Heart right ventricle (tissue), 16 donors: ENCODE data around the gene COX4I1. TPM values are rescaled to one million over a fixed set of nuclear protein-coding genes. Genes with fewer than 3 reads are reported as not detected.

Experiments
- ATAC-seq, 8 donors: fragments of 200-7000 bp; cut with Tn5 transposase; one replicate each; pipeline ENCODE4 v1.9.1; 2020; ENCODE audit warnings: mild to moderate bottlenecking in 8 of 8, moderate library complexity in 8 of 8, moderate number of reproducible peaks in 1 of 8
- DNase-seq, 2 donors: peaks; one replicate each; pipeline ENCODE4 v3.0.0-alpha.2; 2020
- H3K27ac ChIP-seq, 10 donors: fragments of 200-600 bp; sonication (generic) in 2 of 10; one replicate each; pipeline versions ENCODE4 v1.5.0 to v1.8.0; 2020 to 2022; ENCODE audit warnings: mild to moderate bottlenecking in 3 of 10
- H3K27me3 ChIP-seq, 7 donors: fragments of 200-600 bp; one replicate each; pipeline ENCODE4 v1.8.0; 2021 to 2022; ENCODE audit warnings: mild to moderate bottlenecking in 2 of 7
- H3K36me3 ChIP-seq, 9 donors: fragments of 200-600 bp; sonication (generic) in 1 of 9; one replicate each; pipeline versions ENCODE4 v1.5.0 to v1.8.0; 2020 to 2022; ENCODE audit warnings: mild to moderate bottlenecking in 2 of 9
- H3K4me1 ChIP-seq, 9 donors: fragments of 200-600 bp; sonication (generic) in 1 of 9; one replicate each; pipeline versions ENCODE4 v1.5.0 to v1.8.0; 2020 to 2022; ENCODE audit warnings: mild to moderate bottlenecking in 4 of 9
- H3K4me3 ChIP-seq, 10 donors: fragments of 200-600 bp; sonication (generic) in 2 of 10; one replicate each; pipeline versions ENCODE4 v1.5.0 to v1.8.0; 2020 to 2022; ENCODE audit warnings: mild to moderate bottlenecking in 7 of 10, moderate library complexity in 2 of 10
- H3K9me3 ChIP-seq, 11 donors: fragments of 200-600 bp in 10 of 11; sonication (generic) in 2 of 11; one replicate each; pipeline versions ENCODE4 v1.5.0 to v1.8.0; 2013 to 2022; ENCODE audit warnings: mild to moderate bottlenecking in 2 of 11, control low read depth in 1 of 11, moderate library complexity in 1 of 11
- WGBS, 2 donors: extraction: QIAGEN DNeasy Blood & Tissue Kit; methylation state at CpG; one replicate each; pipeline ENCODE4 v1.1.7; 2013; ENCODE audit warnings: inconsistent platforms in 1 of 2; 5-methylcytosine and 5-hydroxymethylcytosine counted together
- intact Hi-C, 10 donors: fragments of 100-400 bp; cut with DNase I; formaldehyde crosslinking; loops; one replicate each; pipeline versions ENCODE4 v1.11.1 to v1.14.2; 2022
- polyA plus RNA-seq, 2 donors: library from polyadenylated mRNA; stranded (reverse); fragments of 200-250 nt; gene quantifications; one replicate each; pipeline ENCODE4 v1.2.3, GENCODE V29; 2013
- total RNA-seq, 10 donors: library from RNA; stranded (reverse); fragmentation: NEBNext Ultra II Directional in 3 of 10; extraction: Animal tissue kit (Norgen Biotek cat#: 25700) in 3 of 10; gene quantifications; one replicate each; pipeline versions ENCODE4 v1.2.1 to v1.2.4, GENCODE V29; 2021 to 2023
- TF ChIP-seq, protein P1 (sequence below), 9 donors: fragments of 200-600 bp; sonication (generic) in 2 of 9; IDR thresholded peaks; one replicate each; pipeline versions ENCODE4 v1.5.0 to v1.8.0; 2021 to 2022; ENCODE audit warnings: antibody characterized with exemption in 9 of 9, mild to moderate bottlenecking in 5 of 9, moderate library complexity in 1 of 9
- donor health status: Arrhythmogenic right ventricular cardiomyopathy.
- donor health status: ischemic (EF 13 %, LVEDD 7.1; RV severe dilation, severe dysfunction).
- donor health status: healthy with polysubstance abuse.
- donor health status: DM: no; HTN: yes; CAD: no.
- donor health status: DM: no; HTN: no; CAD: no.
- donor health status: ischemic (EF 25% LVEDD 6.9; RV normal size, moderate dysfunction).
- donor health status: ischemic (EF 25% LVEDD 5.7; RV mildly dilated, moderate dysfunction).
- donor health status: healthy.
- donor health status: DM: yes; HTN: yes; CAD: no.
- donor health status: Ischemic cardiomyopathy.
- donor health status: ischemic (EF 35%, LVEDD 5.7; RV mildly dilated, moderate dysfunction).
- donor health status: nonischemic (EF 11% LVEDD 7.7; RV severe dilation, severe dysfunction).
- donor health status: DM: yes; HTN: yes; CAD: no.
- donor health status: PGD.
- donor health status: ischemic (EF 29% LVEDD 5.4; RV normal size, mild dysfunction).
- donor health status: nonischemic (EF 23%, LVEDD 6.1; RV moderate dilation, normal function).

The COX4I1 gene
- total and polyA plus RNA-seq, 12 donors: 1,221 to 4,942 (median 1,955) TPM

- Histone ChIP-seq H3K4me1 (peaks cover 0 to 11% (median 0%) of the 10 kb centered on the region in 9 donors), H3K9me3 (no peaks in the 10 kb centered on the region), H3K27me3 (peaks cover 0 to 50% (median 28%) of the 10 kb centered on the region in 7 donors), H3K27ac (no peak overlapping the region), H3K36me3 (no peaks in the 10 kb centered on the region), H3K4me3 (no peak overlapping the region)
- ATAC-seq (peak in 7 of 8 donors; percentile 54 to 66 (median 62)), DNase-seq (peak; percentile 77 to 81)
- intact Hi-C loops: loop anchor here in 2 of 10 donors (1.0 to 10.0 kb wide), 2 partner anchors 197 to 696 kb away; partner anchors contain the start of gene FOXF1 (in 1 of the 2)
- TF ChIP-seq, protein P1, sequence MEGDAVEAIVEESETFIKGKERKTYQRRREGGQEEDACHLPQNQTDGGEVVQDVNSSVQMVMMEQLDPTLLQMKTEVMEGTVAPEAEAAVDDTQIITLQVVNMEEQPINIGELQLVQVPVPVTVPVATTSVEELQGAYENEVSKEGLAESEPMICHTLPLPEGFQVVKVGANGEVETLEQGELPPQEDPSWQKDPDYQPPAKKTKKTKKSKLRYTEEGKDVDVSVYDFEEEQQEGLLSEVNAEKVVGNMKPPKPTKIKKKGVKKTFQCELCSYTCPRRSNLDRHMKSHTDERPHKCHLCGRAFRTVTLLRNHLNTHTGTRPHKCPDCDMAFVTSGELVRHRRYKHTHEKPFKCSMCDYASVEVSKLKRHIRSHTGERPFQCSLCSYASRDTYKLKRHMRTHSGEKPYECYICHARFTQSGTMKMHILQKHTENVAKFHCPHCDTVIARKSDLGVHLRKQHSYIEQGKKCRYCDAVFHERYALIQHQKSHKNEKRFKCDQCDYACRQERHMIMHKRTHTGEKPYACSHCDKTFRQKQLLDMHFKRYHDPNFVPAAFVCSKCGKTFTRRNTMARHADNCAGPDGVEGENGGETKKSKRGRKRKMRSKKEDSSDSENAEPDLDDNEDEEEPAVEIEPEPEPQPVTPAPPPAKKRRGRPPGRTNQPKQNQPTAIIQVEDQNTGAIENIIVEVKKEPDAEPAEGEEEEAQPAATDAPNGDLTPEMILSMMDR (IDR thresholded peaks at IDR 0.05): peak; percentile 48 to 80 (median 71)
- WGBS, 2 donors: 2 to 3% methylated on average over 10 of the region's 10 CpGs
These were observed 19.8 kb downstream of the COX4I1 start for GRCh38 chr16:85819245-85819644.

DNA sequence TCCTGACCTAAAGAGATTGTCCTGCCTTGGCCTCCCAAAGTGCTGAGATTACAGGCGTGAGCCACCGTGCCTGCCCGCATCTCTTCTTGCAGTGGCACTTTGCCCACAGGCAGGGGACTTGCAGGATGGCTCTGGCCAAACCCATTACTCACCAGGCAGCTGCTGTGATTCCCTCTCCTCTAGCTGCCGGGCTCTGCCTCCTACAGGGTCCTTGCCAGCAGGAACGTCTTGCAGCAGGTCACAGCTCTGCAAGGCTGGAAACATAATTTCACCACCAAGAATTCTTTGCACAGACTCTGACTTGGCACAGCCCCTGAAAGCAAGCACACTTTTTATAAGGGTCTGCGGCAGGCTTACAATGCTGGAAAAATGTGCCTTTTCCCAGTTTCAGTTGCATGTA, 20.3 kb downstream of the COX4I1 start:
- intact Hi-C loops: loop anchor here in 9 of 10 donors (1.0 to 10.0 kb wide), 11 partner anchors 85 to 703 kb away; partner anchors contain the start of gene FOXF1 (in 2 of the 9)
- Histone ChIP-seq H3K27me3 (peaks cover 0 to 45% (median 30%) of the 10 kb centered on the region in 7 donors), H3K4me3 (no peak overlapping the region), H3K9me3 (no peaks in the 10 kb centered on the region), H3K36me3 (no peaks in the 10 kb centered on the region), H3K27ac (no peak overlapping the region), H3K4me1 (peaks cover 0 to 11% (median 0%) of the 10 kb centered on the region in 9 donors)
- TF ChIP-seq, protein P1 (IDR thresholded peaks at IDR 0.05): no peak
- DNase-seq (no peak), ATAC-seq (no peak)
- WGBS, 2 donors: 58 to 62% methylated on average over 6 of the region's 6 CpGs

DNA sequence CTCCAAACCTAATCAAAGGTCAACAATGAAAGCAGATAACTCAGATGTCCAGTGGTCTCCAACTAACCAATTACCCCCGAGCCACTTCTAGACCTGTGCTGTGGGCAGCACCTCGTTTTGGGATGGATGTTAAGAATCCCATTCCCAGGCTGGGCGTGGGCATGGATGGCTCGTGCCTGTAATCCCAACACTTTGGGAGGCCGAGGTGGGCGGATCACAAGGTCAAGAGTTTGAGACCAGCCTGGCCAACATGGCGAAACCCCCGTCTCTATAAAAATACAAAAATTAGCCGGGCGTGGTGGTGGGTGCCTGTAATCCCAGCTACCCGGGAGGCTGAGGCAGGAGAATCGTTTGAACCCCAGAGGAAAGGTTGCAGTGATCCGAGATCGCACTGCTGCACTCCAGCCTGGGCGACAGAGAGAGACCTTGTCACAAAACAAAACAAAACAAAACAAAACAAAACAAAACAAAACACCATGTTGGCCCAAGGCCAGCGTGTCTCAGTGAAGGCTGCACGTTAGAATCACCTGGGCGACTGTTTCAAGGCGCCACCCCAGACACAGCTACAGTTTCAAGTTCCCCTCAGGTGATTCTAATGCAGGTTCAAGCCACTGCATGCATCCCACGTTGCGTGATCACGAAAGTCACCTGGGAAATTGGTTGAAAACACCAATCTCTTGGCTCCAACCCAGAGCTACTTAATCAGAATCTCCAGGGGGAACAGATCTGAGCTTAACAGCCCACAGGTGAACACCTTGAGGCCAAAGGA, 21.3 kb downstream of the COX4I1 start:
- peaks cover 0 to 11% (median 0%) of the 10 kb centered on the region in 9 donors for H3K4me1 ChIP-seq
- no peaks in the 10 kb centered on the region for H3K36me3 ChIP-seq
- ATAC-seq (no peak), DNase-seq (no peak)
- TF ChIP-seq, protein P1 (IDR thresholded peaks at IDR 0.05): no peak
- intact Hi-C loops: loop anchor here in 9 of 10 donors (1.0 to 10.0 kb wide), 12 partner anchors 84 to 702 kb away; partner anchors contain the start of gene FOXF1 (in 1 of the 9)
- no peaks in the 10 kb centered on the region for H3K9me3 ChIP-seq
- 60 to 66% methylated on average over 22 of the region's 22 CpGs for WGBS, 2 donors
- H3K4me3 ChIP-seq: no peak overlapping the region
- H3K27me3 ChIP-seq: peaks cover 0 to 46% (median 31%) of the 10 kb centered on the region in 7 donors
- H3K27ac ChIP-seq: no peak overlapping the region

- H3K9me3 ChIP-seq: no peaks in the 10 kb centered on the region
- ATAC-seq (peak; percentile 78 to 89 (median 87)), DNase-seq (peak; percentile 62 to 77)
- WGBS, 2 donors: 14 to 16% methylated on average over 27 of the region's 27 CpGs
- H3K36me3 ChIP-seq: no peaks in the 10 kb centered on the region
- no peak overlapping the region for H3K27ac ChIP-seq
- H3K4me3 ChIP-seq: no peak overlapping the region
- peaks cover 0 to 11% (median 0%) of the 10 kb centered on the region in 9 donors for H3K4me1 ChIP-seq
- H3K27me3 ChIP-seq: peaks cover 0 to 40% (median 31%) of the 10 kb centered on the region in 7 donors
- TF ChIP-seq, protein P1 (IDR thresholded peaks at IDR 0.05): peak; percentile 93 to 99 (median 97)
- intact Hi-C loops: loop anchor here (1.0 to 10.0 kb wide), 12 partner anchors 83 to 701 kb away; partner anchors contain the start of gene FOXF1 (in 1 of the 10)
These were observed 22.1 kb downstream of the COX4I1 start for GRCh38 chr16:85821390-85822135.
